ENCODE measurements around the gene NLGN4Y.

Gene NLGN4Y

DNA sequence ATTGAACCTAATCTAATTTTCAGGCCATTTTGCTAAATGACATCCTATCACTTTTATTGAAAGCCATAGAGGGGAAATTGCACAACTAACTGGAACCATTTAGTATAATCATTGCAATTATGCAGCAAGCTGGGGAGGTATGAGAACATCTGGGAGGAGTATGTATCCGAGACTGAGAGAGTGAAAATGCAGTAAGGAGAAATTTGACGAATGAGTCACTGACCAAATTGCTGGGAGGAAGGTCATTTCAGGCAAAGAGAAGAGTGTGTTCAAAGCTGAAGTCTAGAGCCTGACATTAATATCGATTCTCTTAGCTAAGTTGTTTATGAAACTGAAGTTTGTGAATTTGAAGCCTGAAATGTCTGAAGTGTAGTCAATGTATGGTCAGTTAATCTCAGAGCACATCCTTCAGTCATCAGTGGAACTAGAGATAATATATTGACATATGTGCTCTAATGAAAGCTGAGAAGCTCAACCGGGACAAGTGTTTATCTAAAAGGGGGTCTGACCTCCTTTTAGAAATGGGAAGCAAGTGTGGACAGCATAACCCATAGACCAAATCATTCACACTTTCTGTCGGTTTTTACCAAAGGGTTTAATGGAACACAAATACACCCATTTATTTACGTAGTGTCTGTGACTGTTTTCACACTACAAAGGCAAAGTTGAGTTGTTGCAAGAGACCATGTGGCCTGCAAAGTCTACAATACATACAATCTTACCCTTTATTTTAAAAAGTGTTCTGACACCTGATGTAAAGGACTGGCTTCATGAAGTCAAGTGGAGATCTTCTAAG lies 120.0 kb downstream of the NLGN4Y start:
- no peak for DNase-seq

DNA sequence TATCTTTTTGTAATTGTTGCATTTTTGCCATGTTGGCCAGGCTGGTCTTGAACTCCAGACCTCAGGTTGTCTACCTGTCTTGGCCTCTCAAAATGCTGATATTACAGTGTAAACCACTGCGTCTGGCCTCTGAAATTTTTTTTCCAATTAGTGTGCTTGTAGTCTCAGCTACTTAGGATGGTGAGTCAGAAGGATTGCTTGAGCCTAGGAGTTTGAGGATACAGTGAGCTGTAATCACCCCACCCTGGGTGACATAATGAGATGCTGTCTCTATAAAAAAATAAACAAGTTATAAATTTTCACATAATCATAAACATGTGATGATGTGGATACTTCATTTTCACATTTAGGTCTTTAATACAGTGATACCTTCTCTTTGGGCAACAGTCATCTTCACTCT lies 154.9 kb downstream of the NLGN4Y start:
- DNase-seq = no peak

DNA sequence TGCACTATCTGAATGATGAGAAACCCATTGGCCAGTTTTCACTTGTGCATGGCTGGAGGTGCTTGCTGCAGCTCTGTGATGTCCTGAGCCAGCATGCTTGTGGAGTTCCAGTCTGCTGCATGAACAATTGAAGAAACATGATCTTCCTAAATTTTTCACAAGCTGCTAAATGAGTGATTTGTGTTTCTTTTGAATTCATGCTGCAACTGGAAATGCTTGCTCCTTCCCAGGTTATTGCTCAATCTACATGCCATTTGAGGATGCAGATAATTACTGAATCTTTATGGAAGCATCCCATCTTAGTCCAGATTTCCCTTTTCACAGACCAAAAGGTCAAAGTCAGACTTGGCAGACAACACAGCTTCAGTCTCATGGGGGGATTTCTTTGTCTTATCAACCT lies 170.2 kb downstream of the NLGN4Y start:
- DNase-seq = no peak

DNA sequence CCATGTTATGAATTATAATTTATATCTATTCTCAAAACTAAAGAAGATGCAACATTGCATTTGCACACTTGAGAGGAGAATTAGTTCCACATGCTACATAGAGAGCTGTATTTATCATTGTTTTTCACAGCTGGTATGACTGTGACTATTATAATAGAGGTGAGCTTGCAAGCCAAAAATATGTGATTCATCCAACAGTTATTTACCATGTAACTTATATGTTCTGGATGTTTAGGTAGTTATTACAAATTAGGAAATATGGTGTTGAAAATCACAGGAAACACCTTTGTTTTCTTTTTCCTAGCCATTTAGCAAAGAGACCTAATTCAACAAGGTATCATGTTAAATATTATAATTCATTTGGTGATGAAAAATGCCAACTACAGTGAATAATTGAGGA lies 183.8 kb downstream of the NLGN4Y start:
- DNase-seq = no peak

DNA sequence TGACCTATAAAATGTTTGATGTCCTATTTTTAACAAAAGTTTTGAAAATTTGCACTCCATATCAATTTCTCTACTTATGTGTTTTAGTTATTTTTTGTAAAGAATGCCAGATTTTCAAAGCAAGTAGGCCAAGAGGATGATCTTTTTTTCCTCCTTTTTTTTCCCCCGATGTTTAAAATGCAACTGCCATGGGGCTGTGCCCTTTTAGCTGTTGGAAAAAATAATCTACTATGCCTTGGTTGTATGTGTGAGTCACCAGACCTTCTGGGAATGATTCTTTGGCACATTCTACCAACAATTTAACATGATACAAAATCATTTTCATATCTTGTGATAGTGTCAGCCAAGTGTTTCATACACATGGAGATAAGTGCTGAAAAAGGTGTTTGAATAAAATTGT lies 217.3 kb downstream of the NLGN4Y start:
- no peak for DNase-seq

DNA sequence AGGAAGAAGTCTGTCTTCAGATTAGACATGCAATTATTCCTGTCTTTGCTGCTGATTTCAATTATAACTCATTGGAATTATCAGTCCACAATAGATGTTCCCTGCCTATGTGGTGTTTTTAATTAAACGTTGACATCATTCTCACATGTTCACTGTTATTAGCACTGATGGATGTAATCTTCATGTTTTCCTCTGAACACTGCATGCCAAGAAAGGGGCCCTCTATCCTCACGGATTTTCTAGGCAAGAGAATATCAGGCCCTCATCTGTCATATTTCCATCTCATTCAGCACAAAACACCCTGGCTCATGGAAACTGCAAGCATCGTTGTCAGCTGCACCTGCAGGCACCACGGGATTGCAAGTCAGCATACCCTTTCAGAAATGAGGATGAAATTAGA lies 224.0 kb downstream of the NLGN4Y start:
- DNase-seq = peak in 1 of 56 donors; percentile 0

DNA sequence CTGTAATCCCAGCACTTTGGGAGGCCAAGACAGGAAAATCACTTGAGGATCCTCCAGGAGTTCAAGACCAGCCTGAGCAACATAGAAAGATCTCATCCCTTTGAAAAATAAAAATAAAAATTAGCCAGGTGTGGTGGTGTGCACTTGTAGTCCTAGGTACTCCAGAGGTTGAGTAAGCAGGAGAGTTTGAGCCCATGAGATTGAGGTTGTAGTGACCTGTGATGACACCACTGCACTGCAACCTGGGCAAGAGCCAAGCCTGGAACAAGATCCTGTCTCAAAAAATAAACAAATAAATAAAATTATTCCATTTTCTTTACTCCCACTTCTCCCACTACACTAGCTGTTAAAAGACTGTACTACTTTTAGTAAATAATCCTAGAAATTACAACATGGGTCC lies 231.2 kb downstream of the NLGN4Y start:
- DNase-seq = no peak

DNA sequence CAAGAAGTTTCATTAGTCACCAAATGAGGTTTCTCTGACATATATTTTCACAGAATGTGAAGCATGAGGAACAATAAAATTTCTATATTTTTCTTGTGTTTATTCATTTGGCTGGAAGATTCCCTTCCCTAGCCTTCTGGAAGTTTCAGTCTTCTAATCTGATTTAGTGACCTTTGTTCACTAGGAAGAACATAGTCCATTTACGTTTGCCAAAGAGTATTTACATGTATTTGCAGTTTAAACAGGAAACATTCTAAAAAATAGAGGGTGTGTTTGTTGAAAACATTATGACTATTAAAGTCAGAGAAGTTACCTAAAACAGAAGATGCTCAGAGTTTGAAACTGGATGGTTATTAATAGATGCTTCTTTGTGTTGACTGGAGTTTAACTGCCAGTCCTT lies 238.6 kb downstream of the NLGN4Y start:
- no peak for DNase-seq

DNA sequence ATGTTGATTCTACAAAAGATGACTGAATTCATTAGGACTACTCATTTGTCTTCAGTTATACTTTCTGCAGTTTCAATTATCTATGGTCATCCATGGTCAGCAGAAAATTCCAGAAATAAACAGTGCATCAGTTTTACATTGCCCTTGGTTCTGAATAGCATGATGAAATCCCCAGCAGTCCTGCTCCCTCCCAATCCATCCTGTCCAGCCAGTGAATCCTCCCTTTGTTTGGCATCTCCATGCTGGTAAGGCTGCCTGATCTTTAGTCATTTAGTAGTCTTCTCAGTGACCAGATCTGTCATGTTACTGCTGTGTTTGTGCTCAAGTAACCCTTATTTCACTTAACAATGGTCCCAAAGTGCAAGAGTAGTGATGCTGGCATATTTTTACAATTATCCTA lies 239.3 kb downstream of the NLGN4Y start:
- DNase-seq = peak in 20 of 56 donors; percentile 0 to 39 (median 0)

DNA sequence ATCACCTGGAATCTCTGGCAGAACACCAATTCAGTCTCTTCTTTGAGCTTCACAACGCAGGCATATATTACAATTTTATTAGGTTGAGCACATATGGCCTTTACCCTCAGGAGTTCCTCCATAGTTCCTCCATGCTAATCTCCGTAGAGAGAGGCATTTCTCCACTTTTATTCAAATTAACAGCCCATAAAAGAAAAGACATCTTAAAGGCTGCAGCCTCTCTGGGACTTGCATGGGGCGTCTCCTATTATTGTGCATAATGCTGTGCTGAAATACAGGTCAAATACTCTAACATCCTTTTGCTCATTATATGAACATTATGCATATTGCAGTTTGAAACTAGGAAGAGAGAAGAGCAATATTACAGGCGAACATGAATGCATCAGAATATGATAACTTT lies 253.9 kb downstream of the NLGN4Y start:
- no peak for DNase-seq

DNA sequence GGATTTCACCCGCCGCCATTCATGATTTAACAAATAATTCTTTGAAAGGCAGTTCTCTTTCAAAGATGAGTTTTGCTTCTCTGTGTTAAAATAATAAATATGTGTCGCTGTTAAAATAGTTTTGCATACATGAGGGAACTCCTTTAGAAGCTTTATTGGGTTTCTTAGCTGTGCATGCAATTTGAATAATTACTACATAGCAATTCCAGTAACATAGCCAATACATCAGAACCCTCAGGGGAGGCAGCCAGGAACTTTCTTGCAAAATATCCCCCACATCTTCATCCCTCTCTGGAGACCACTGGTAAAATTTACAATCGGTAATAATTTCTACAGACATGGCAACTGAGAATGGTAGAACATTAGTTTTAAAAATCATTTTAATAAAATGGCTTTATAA lies 268.8 kb downstream of the NLGN4Y start:
- DNase-seq = no peak

DNA sequence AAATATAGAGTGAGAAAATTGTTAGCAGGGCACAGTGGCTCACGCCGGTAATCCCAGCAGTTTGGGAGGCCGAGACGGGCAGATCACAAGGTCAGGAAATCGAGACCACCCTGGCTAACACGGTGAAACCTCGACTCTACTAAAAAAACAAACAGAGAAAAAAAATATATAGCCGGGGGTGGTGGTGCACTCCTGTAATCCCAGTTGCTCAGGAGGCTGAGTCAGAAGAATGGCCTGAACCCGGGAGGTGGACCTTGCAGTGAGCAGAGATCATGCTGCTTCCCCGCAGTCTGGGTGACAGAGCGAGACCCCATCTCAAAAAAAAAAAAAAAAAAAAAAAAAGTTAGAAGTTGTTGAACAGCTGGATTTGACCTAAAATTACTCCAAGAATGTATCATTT lies 269.3 kb downstream of the NLGN4Y start:
- no peak for DNase-seq

DNA sequence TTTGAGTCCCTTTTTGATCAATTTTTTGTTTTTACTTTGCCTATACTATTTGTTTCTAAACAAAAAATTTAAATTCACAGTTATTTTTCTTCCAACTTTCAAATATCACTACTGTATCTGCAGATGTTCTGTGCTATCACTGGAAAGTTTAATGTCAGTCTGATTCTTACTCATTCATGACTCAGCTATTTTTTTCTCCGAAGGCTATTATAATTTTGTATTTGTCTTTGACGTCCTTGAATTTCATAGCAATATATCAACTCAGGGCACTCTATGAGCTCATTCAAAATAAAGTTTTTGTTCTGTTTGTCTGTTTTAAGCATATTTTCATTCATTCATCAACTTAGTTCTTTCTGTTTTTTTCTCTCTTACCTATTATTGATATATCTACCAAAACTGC lies 273.7 kb downstream of the NLGN4Y start:
- no peak for DNase-seq

DNA sequence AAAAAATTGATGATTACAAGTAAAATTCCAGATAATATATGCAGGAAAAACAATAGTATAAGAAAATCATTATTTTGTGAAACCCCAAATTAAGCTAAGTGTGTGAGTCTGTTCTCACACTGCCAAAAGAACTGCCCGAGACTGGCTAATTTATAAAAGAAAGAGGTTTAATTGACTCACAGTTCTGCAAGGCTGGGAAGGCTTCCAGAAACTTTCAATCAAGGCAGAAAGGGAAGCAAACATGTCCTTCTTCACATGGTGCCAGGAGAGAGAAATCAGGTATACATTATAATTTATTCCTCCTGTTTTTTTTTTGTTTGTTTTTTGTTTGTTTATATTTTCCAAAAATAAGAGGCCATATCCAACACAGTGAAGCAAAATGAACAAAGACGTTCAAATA lies 276.8 kb downstream of the NLGN4Y start:
- peak in 6 of 56 donors; percentile 0 to 18 (median 0) for DNase-seq

DNA sequence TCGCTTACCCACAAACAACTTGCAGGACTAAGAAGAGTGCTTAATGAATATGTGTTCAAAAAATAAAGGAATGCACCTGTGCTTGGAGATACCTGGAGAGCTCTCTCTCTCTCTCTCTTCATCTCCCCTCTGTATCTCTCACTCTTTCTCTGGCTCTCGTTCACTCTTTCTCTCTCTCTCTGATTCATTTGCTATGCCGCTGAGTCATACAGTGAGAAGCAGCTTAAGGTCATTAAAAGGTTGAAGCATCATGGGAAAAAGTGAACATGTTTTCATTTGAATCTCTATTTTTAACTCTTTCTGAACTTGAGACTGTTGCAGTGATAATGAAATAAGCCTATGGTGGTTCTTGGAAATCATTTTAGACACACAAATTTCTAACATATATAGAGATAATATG lies 277.8 kb downstream of the NLGN4Y start:
- DNase-seq = no peak

DNA sequence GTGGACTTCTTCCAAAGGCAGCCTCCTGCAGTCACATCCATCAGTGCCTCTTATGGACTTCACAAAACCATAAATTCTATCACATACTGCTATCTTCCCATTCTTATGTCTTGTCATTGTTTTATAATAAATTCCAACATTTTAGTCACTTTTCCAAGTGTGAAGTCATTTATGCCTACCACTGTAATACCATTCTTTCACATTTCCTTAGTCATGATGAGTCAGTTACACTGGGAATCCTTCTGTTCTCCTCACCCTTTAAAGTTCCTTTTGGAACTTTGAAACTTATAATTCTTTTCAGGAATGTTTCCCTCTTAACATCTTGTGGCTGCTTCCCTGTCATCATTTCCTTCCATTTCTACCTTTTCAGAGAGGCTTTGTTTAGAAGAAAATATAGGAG lies 279.7 kb downstream of the NLGN4Y start:
- no peak for DNase-seq

DNA sequence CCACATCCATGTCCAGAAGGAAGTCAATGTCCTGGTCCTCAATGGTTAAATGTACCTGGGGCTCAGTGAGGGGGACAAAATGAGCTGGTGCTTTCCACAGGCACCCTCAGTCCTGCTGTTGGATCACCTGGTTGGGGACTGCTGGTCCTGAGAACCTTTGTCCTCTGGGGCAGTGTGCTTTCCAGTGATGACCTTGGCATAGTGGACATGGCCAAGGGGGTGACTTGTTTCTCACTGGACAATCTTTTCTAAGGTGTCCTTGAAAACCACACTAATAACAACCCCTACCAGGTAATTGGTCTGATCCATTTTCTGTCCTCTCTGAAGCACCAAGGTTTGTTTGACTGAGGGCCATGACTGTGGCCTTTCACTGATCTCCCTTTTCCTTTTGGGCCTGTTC lies 294.1 kb downstream of the NLGN4Y start:
- no peak for DNase-seq

DNA sequence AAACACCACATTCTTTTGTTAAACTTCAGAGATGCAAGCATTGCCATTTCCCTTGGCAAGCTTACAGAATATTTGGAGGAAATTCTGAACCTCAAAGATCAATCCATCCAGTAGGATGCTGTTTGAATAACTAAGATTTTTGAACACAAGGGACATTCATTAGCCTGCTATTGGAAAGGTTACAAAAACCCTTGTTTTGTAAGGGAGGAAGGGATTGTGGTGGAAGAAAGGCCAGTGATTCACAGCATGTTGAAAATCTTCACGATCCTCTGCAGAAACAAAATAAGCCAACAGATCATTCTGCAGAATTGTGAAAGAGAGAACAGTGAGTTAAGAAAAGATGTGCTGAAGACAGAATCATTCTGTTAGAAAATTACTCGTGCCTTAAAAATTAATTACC lies 297.9 kb downstream of the NLGN4Y start:
- DNase-seq = peak in 1 of 56 donors; percentile 3

DNA sequence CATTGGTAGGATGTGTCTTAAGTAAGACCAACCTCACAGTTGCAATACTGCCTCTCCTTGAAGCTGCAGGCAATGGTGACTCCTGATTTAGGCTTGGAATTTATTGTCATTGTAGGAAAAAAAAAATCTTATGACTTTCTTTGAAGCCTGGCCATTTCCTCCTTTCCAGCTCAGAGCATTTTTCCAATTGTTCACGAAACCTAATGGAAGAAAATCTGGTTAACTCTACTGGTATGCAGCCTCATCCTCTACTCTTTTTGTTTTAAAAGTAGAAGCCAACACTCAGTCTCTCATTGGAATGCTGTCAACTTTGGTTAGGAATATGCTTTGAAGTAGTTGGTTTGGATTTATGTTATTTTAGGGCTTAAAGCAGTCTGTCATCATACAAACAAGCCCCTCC lies 298.6 kb downstream of the NLGN4Y start:
- no peak for DNase-seq

DNA sequence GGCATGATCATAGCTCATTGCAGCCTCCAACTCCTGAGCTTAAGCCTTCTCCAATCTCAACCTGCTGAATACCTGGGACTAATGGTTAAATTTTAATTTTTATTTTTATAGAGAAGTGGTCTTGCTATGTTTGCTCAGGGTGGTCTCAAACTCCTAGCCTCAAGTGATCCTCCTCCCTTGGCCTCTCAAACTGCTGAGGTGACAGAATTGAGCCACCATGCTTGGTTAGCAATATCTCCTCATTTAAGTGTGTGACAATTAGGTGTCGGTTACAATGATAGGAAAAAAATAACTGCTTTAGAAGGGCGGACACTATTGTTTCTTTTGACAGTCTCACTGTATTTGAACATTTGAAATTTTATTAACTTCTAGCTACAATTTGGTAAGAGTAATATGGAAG lies 300.3 kb downstream of the NLGN4Y start:
- DNase-seq = no peak

DNA sequence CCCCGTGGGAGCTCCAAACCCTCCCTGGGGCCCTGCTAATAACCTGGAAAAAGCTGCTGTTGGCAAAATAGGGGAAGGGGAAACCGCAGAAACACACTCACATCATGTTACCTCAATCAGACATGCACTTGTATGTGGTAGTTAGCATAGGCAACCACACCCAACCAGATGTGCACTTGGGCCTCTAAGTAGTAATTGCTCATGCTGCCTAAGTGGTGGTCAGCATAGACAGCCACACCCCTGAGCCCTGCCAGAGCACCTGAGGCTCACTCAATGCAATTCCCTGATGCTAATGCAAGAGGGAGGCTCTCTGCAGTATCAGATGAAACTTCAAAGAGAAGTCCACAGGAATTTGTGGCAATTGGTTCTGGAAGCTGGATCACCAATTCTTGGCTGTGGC lies 301.4 kb downstream of the NLGN4Y start:
- no peak for DNase-seq

DNA sequence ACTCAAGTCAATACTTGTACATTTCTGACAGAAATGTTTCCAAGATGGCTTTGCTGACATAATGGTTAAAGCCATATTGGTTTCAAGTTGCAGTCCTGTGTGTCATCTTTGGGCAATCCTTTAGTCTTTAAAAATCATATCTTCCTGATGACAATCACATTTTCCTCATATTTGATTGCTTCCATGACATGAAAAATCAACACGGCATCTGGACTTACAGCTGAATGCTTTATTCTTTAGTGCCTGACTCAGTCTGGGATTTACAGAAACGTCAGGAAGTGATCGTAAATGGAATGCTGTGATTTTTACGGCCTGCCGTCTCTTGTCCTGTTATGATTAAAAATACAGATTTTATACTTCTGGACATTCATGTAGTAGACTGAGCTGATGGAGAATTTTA lies 304.2 kb downstream of the NLGN4Y start:
- peak in 1 of 56 donors; percentile 1 for DNase-seq

DNA sequence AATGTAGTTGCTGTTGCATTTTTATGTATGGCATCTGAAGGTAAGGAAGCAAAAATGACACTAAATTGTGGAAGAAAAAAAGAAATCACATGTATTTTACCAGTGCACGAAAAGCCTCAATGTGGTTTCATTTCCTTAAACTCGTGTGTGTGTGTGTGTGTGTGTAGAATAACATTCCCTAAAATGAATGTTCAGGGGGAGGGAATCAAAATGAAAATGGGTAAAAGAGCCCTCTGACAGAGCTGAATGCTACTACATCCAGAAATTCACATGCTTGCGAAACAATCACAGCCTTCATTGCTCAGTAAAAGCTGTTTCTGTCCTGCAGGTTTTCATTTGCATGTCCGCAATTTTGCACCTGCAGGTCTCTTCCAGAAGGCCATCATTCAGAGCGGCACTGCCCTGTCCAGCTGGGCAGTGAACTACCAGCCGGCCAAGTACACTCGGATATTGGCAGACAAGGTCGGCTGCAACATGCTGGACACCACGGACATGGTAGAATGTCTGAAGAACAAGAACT lies 305.1 kb downstream of the NLGN4Y start:
- DNase-seq = peak in 26 of 56 donors; percentile 0 to 50 (median 4)
